GM12865 (cell line): ENCODE measurements around the gene TMA7.
"Not testable (repeated sequence)": the region's sequence is repeated elsewhere in the genome, so short reads cannot be mapped to it uniquely, and the experiment has no call there.

ENCODE experiments used
- DNase-seq: peaks from one replicate; pipeline ENCODE4 v3.0.0; 2010; ENCODE audit warnings: low read depth
- H3K4me3 ChIP-seq: 2 replicates; pipeline ENCODE4 v1.5.1; 2011; ENCODE audit warnings: mild to moderate bottlenecking, low read depth, low read length, control low read depth
- CTCF ChIP-seq: IDR thresholded peaks from 2 replicates; pipeline ENCODE4 v1.5.1; 2011; ENCODE audit warnings: low read length, control low read depth, low read depth, inconsistent platforms; ENCODE audit not compliant: insufficient read depth; ENCODE audit errors: missing control alignments

TMA7 gene

GRCh38 chr3:48446425-48447193, 6.6 kb downstream of the TMA7 start, which contains the start of gene ATRIP:
ATRIP (plus strand) TSS chr3:48446737; CDS start chr3:48446846, 109 bp downstream.
- TF ChIP-seq CTCF = no peak
- peak within 1 kb of the TSS; percentile 95 for H3K4me3 ChIP-seq
- DNase-seq = peak; percentile 92

GRCh38 chr3:48451270-48451669, 11.2 kb downstream of the TMA7 start:
- no peak for TF ChIP-seq CTCF
- no peak overlapping the region for H3K4me3 ChIP-seq
- no peak for DNase-seq

DNA sequence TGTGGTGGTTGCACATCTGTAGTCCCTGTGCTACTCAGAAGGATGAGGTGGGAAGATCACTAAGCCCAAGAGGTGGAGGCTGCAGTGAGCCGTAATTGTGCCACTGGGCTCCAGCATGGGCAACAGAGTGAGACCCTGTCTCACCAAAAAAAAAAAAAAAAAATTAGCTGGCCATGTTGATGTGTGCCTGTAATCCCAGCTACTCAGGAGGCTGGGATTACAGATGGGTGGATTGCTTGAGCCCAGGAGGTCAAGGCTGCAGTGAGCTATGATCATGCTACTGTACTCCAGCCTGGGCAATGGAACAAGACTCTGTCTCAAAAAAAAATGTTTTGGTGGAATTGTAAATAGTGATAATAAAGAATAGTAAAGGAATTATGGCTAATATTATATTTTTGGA, 16.4 kb downstream of the TMA7 start:
- H3K4me3 ChIP-seq = no peak overlapping the region
- no peak for DNase-seq
- no peak for TF ChIP-seq CTCF

GRCh38 chr3:48459331-48459730, 19.3 kb downstream of the TMA7 start:
- TF ChIP-seq CTCF = no peak
- no peak overlapping the region for H3K4me3 ChIP-seq
- no peak for DNase-seq

GRCh38 chr3:48459773-48460516, 19.9 kb downstream of the TMA7 start:
- no peak overlapping the region for H3K4me3 ChIP-seq
- TF ChIP-seq CTCF = no peak
- no peak for DNase-seq

DNA sequence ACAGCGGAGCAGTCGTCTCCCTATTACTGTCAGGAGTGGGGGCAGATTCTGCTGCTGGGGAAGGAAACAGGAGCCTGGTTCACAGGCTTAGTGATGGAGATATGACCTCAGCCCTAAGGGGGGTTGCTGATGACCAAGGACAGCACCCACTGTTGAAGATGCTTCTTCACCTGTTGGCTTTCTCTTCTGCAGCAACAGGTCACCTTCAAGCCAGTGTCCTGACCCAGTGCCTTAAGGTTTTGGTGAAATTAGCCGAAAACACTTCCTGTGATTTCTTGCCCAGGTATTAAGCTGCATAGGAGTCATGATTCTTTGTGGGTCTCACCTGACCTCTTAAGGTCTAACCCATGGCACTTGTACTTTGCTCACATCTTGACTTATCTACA, 20.5 kb downstream of the TMA7 start:
- TF ChIP-seq CTCF = no peak
- H3K4me3 ChIP-seq = no peak overlapping the region
- DNase-seq = no peak

- DNase-seq, H3K4me3 ChIP-seq: not testable (repeated sequence)
These were observed 21.7 kb downstream of the TMA7 start for GRCh38 chr3:48461767-48462166.
